ENCODE results near the gene UNCX. TPM values are rescaled to one million over a fixed set of nuclear protein-coding genes. Genes with fewer than 3 reads are reported as not detected.

The UNCX gene
- total and polyA plus RNA-seq, 2 of the 4 experiments (the other 2 are of a cell fraction): not detected

- Histone ChIP-seq H3K18ac (ENCODE audit: low read depth, low read length) (no peak overlapping the region), H2BK120ac (ENCODE audit: low read depth, low read length) (no peak overlapping the region), H4K8ac (ENCODE audit: low read depth in 2 of 2, low read length in 2 of 2) (no peak overlapping the region), H3K4me3 (ENCODE audit: insufficient read depth, low read depth, low read length) (no peak overlapping the region), H3K9me1 (ENCODE audit: insufficient read depth, low read length) (no peaks in the 10 kb centered on the region), H3K4ac (ENCODE audit: low read depth, low read length) (no peak overlapping the region), H3K23ac (ENCODE audit: low read depth, low read length) (no peak overlapping the region), H3K4me1 (ENCODE audit: control insufficient read depth, insufficient read depth, low read length) (no peaks in the 10 kb centered on the region), H3K27ac (ENCODE audit: insufficient read depth, low read length) (no peak overlapping the region), H3K27me3 (ENCODE audit: control insufficient read depth, insufficient read depth, low read length) (peaks cover 53% of the 10 kb centered on the region), H2BK20ac (ENCODE audit: low read depth, low read length) (no peak overlapping the region), H2AK9ac (replicated peaks; ENCODE audit: low read depth, low read length, poor library complexity) (no peak overlapping the region), H3K79me1 (ENCODE audit: low read depth in 1 of 2, low read length in 2 of 2) (no peaks in the 10 kb centered on the region), H2BK5ac (ENCODE audit: low read depth, low read length, poor library complexity, severe bottlenecking) (no peak overlapping the region), H3K14ac (replicated peaks; ENCODE audit: low read depth, low read length) (no peak overlapping the region), H3K9ac (ENCODE audit: low read depth, low read length) (no peak overlapping the region), H3K9me3 (ENCODE audit: control insufficient read depth, insufficient read depth, low read length) (peaks cover 3% of the 10 kb centered on the region; the same call in 1 of the 2 replicates), H3K4me2 (ENCODE audit: low read depth, low read length) (no peak overlapping the region), H3K36me3 (ENCODE audit: control insufficient read depth, insufficient read depth, low read length) (no peaks in the 10 kb centered on the region), H4K91ac (ENCODE audit: insufficient read depth, low read depth, low read length) (no peak overlapping the region), H2AFZ (replicated peaks; ENCODE audit: low read length, poor library complexity) (no peak overlapping the region), H4K20me1 (ENCODE audit: insufficient read depth, low read length) (no peaks in the 10 kb centered on the region), H4K5ac (ENCODE audit: low read depth, low read length) (no peak overlapping the region), H2BK15ac (ENCODE audit: low read depth, low read length) (no peak overlapping the region), H2AK5ac (ENCODE audit: low read depth, low read length) (no peak overlapping the region), H3K56ac (ENCODE audit: extremely low read depth, insufficient read depth, low read length) (no peak overlapping the region)
- TF ChIP-seq RFX5 (IDR thresholded peaks at IDR 0.05; ENCODE audit: low read depth, low read length) (no peak), RAD21 (IDR thresholded peaks at IDR 0.05; ENCODE audit: low read length) (no peak), MAFK (IDR thresholded peaks at IDR 0.05; ENCODE audit: low read depth, low read length) (no peak), POLR2A (IDR thresholded peaks at IDR 0.05; ENCODE audit: low read depth, low read length) (no peak), MXI1 (IDR thresholded peaks at IDR 0.05; ENCODE audit: borderline replicate concordance, low read depth, low read length) (no peak)
- no TSS peak for BruUV-seq (replicated peaks)
- CTCF ChIA-PET: no interaction called here
- DNase-seq (no peak), ATAC-seq (ENCODE audit: low read depth) (no peak)
- POLR2A ChIA-PET (ENCODE audit: unreplicated experiment): no interaction called here
- 75% methylated on average over 6 of the region's 14 CpGs; no CpG with 5 or more reads in 1 of the 2 experiments for WGBS, 2 experiments (ENCODE audit: extremely low coverage in 2 of 2, insufficient read length in 1 of 2)
- intact Hi-C loops (cut with micrococcal nuclease): no loop called here
- dilution Hi-C loops (cut with HindIII; ENCODE audit: low sequenced_read_pairs, unreplicated experiment): no loop called here
- in situ Hi-C loops (cut with MboI; ENCODE audit: low sequenced_read_pairs): no loop called here
These were observed 36.2 kb downstream of the UNCX start for GRCh38 chr7:1268866-1269265.

All from IMR-90 (cell line).